Renal cortex interstitium (tissue), 11 donors: ENCODE measurements around the gene MFSD8. TPM values are rescaled to one million over a fixed set of nuclear protein-coding genes. Genes with fewer than 3 reads are reported as not detected.

Experiments used
- DNase-seq, 11 donors: peaks; one replicate each; pipeline ENCODE4 v3.0.0-alpha.2; 2013; ENCODE audit warnings: low read depth in 9 of 11, low spot score in 4 of 11; ENCODE audit errors: extremely low read depth in 1 of 11
- polyA plus RNA-seq, 3 donors: library from polyadenylated mRNA; unstranded; fragments of 120-200 nt; gene quantifications; one replicate each; pipeline ENCODE4 v1.2.1, GENCODE V29; 2013; ENCODE audit not compliant: insufficient read length in 3 of 3

MFSD8 gene
- polyA plus RNA-seq, 3 donors, result 19.5 to 37.9 (median 24.0) TPM

DNA sequence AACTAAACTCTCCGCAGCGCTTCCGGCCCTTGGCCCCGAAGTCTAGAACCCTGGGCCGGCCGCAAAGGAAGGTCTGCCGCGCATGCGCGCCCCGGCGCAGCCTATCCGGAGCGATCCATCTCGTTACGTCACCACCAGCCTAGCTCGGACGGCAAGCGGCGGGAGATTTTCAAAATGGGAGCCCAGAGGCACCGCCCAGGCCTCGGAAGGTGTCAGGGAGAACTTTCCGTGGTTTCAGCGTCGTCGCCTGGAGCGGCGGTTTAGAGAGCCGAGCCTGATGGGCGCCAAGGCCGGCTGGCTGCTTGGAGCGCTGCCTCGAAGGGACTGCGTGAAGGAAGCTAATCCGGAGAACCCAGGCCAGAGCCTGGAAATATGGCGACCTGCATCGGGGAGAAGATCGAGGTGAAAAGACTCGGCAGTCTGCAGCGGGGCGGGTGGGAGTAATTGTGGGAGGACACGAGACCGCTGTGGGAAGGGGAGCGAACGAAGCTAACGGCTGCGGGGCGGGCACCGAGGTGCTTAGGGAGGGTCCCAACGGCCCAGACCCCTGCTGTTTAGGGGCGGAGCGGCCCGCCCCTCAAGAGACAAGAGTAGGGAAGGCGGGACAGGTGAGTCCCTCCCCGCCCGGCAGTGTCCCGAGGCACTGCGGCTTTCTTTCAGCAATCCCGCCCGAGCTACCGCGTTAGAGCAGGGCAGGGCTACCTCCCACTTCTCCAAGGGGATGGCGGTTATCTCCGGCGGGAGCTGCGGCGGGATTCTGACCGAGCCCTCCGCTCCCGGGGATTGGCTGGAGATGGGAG, 84.0 kb downstream of the MFSD8 start, which contains the start of gene PLK4:
PLK4 (plus strand) TSS at position 131 of the 800 bp plus-strand sequence; CDS start at position 373, 242 bp downstream.
- DNase-seq, result peak; percentile 89 to 97 (median 95)

DNA sequence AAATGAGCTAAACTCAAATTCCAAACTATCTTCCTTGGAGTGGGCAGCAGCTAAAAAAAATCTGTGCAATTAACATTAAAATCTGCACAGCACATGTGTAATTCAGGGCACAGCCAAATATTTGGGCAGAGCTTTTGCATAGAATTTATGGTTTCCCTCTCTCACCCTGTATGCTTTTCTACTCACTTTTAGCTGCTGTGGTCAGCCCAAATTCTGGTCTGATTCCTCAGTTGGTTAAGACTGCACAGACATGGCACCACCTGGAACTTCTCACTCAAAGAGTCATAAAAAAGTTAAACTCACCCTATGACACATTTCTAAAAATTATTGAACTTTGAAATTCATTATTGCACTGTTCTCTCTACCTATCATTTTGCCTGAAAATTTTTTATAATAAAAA, 89.2 kb downstream of the MFSD8 start:
- DNase-seq, result no peak

DNA sequence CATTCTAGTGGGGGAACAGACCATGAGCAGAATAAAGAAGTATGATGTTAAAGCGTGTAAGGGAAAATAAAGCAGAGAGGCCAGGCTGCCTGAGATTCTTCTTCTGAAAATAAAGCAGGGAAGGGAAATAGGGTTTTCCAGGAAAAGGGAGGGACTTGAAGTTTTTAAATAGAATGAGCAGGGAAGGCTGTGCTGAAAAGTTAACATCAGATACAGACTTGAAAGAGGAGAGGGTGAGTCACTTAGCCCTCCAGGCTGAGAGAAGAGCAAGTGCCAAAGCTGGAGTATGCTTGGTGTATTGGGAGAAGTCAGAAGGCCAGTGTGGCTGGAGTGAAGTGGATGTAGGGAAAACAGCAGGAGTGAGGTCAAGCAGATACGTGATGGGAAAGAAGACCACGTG, 94.3 kb downstream of the MFSD8 start:
- no peak for DNase-seq

DNA sequence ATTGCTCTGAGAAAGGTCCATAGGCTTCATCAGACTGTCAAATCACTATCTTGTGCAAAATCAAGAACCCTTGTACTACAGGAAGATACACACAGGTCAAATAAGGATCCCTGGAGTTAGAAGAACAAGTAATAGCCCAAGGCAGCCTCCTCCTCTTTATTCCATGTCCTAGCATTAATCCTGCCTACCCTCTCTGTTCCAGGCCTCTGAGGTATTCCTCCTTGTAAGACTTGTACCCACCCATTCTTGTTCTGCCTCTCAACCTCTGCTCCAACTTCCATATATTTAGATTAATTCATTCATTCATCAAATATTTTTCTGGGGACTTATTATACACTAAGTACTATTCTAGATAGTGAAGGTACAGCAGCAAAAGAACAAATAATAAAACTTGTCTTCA, 94.7 kb downstream of the MFSD8 start:
- no peak for DNase-seq

DNA sequence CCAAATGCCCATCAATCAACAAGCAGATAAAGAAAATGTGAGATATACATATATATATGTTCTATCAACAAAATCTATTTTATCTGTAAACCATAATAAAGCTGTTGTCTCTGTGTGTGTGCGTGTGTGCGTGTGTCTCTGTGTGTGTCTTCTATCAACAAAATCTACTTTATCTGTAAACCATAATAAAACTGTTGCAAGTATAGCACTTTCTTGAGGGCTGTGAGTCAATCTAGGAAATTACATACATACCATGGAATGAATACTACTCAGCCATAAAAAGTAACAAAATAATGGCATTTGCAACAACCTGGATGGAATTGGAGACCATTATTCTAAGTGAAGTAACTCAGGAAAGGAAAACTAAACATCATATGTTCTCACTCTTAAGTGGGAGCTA, 96.8 kb downstream of the MFSD8 start:
- no peak for DNase-seq

Other genes starting within 250 kb of the MFSD8 start
- under 1 TPM in 1 of 3 donors, not detected in 2; 0.09 TPM for gene SLC25A31, start 234.8 kb downstream of the MFSD8 start, polyA plus RNA-seq
- 10 to 100 TPM; 10.5 to 15.5 (median 10.9) TPM for gene HSPA4L, start 182.9 kb downstream of the MFSD8 start, polyA plus RNA-seq
- gene PLK4, start 84.3 kb downstream of the MFSD8 start, polyA plus RNA-seq, result 10 to 100 TPM; 21.8 to 31.9 (median 26.0) TPM
- gene ABHD18, start 233 bp upstream of the MFSD8 start, polyA plus RNA-seq, result 10 to 100 TPM; 11.7 to 22.1 (median 15.4) TPM
- gene LARP1B, start 96.1 kb upstream of the MFSD8 start, polyA plus RNA-seq, result 10 to 100 TPM; 21.0 to 25.4 (median 23.0) TPM